ENCODE data around the gene LRRC25.

DNA sequence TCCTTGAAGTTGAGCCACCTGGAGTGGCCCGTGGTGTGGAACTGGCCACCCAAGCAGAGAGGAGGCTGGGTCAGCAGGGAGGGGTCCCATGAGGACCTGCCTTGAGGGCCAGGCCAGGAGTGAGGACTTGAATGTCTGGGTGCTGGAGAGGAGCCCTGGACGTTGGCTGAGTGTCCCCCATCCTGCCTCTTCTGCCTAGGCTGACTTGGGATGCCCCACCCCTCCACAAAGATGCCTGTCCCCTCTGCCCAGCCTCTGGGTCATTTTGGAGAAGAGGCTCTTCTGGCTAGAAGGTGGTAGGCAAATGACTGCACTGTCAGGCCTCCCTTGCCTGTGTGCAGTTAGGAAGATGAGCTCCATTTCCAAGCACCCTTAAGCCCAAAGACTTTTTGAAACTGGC, 23.5 kb upstream of the LRRC25 start:
- no peak for TF ChIP-seq EZH2phosphoT487 (IDR thresholded peaks at IDR 0.05; ENCODE audit: low read depth, severe bottlenecking, unreplicated experiment)
- TF ChIP-seq, protein P1, sequence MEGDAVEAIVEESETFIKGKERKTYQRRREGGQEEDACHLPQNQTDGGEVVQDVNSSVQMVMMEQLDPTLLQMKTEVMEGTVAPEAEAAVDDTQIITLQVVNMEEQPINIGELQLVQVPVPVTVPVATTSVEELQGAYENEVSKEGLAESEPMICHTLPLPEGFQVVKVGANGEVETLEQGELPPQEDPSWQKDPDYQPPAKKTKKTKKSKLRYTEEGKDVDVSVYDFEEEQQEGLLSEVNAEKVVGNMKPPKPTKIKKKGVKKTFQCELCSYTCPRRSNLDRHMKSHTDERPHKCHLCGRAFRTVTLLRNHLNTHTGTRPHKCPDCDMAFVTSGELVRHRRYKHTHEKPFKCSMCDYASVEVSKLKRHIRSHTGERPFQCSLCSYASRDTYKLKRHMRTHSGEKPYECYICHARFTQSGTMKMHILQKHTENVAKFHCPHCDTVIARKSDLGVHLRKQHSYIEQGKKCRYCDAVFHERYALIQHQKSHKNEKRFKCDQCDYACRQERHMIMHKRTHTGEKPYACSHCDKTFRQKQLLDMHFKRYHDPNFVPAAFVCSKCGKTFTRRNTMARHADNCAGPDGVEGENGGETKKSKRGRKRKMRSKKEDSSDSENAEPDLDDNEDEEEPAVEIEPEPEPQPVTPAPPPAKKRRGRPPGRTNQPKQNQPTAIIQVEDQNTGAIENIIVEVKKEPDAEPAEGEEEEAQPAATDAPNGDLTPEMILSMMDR (IDR thresholded peaks at IDR 0.05; ENCODE audit: poor library complexity), result no peak
- no peak for TF ChIP-seq EZH2 (IDR thresholded peaks at IDR 0.05; ENCODE audit: borderline replicate concordance)
